K562 (cell line): ENCODE results near the gene SCAPER. TPM values are rescaled to one million over a fixed set of nuclear protein-coding genes. Genes with fewer than 3 reads are reported as not detected.

Source experiments
- ATAC-seq: fragments of 200-7000 bp; cut with Tn5 transposase; 3 replicates; pipeline ENCODE4 v1.9.1; 2020; ENCODE audit warnings: moderate library complexity
- BruUV-seq: library from RNA; stranded (reverse); fragments of 400-500 nt; replicated peaks from 2 replicates; lab custom pipeline; 2021; lab: Mats Ljungman, UMichigan
- CTCF ChIA-PET: fragments of 300-600 bp; formaldehyde crosslinking; extraction: SDS; loops from one replicate; lab custom pipeline; 2021; ENCODE audit warnings: low intra/inter-chr PET ratio; lab: Yijun Ruan, JAX
- POLR2A ChIA-PET: fragments of 300-600, 350-650 bp; sonication (Branson Sonifier 250); formaldehyde crosslinking; extraction: SDS; loops from one replicate; lab custom pipeline; 2021; ENCODE audit warnings: antibody characterized with exemption, inconsistent platforms; lab: Yijun Ruan, JAX
- DNase-seq, 4 experiments: peaks; one replicate each; pipeline versions ENCODE4 v3.0.0 to v3.0.0-alpha.2; 2011 to 2018; ENCODE audit warnings: low spot score in 3 of 4, mixed read lengths in 3 of 4; ENCODE audit errors: extremely low read depth in 1 of 4
- FAIRE-seq: peaks from 2 replicates; lab custom pipeline; 2011; peaks lifted over from hg19 to GRCh38; lab: Jason Lieb, UNC
- H2AFZ ChIP-seq: 2 replicates; pipeline ENCODE4 v1.6.0; 2011; ENCODE audit warnings: low read depth, low read length, control low read depth, inconsistent platforms
- H3K27ac ChIP-seq: fragments of 200-600 bp; 3 replicates; pipeline ENCODE4 v1.8.0; 2011; ENCODE audit warnings: low read depth, mild to moderate bottlenecking, control low read depth, inconsistent platforms, low read length, moderate library complexity, mixed read lengths; ENCODE audit errors: extremely low read depth
- H3K27me3 ChIP-seq, 2 experiments: fragments of 300-600 bp in 1 of 2; 2 replicates in 1 of 2; 3 replicates in 1 of 2; pipeline versions ENCODE4 v1.6.0 to v1.8.0; 2011; ENCODE audit warnings: inconsistent platforms in 2 of 2, low read length in 2 of 2, mild to moderate bottlenecking in 1 of 2, mixed read lengths in 1 of 2, moderate library complexity in 1 of 2; ENCODE audit not compliant: control insufficient read depth in 2 of 2, insufficient read depth in 2 of 2
- H3K36me3 ChIP-seq: fragments of 300-600 bp; 3 replicates; pipeline ENCODE4 v1.8.0; 2011; ENCODE audit warnings: mild to moderate bottlenecking, low read length, inconsistent platforms; ENCODE audit not compliant: control insufficient read depth, insufficient read depth
- H3K4me1 ChIP-seq, 2 experiments: fragments of 200-600 bp in 1 of 2; replicated peaks in 1 of 2; 2 replicates in 1 of 2; 3 replicates in 1 of 2; pipeline versions ENCODE4 v1.5.1 to v1.8.0; 2011; ENCODE audit warnings: inconsistent platforms in 2 of 2, low read length in 2 of 2, mild to moderate bottlenecking in 1 of 2, mixed read lengths in 1 of 2, moderate library complexity in 1 of 2; ENCODE audit not compliant: control insufficient read depth in 2 of 2, insufficient read depth in 2 of 2
- H3K4me2 ChIP-seq: 2 replicates; pipeline ENCODE4 v1.6.1; 2011; ENCODE audit warnings: low read length, control low read depth, inconsistent platforms, mixed read lengths; ENCODE audit not compliant: insufficient read depth
- H3K4me3 ChIP-seq: fragments of 200-600 bp; sonication (generic), shearing (Covaris generic); 2 replicates; pipeline ENCODE4 v1.5.1; 2016; ENCODE audit warnings: control low read depth, inconsistent platforms
- H3K79me2 ChIP-seq: fragments of 200-600 bp; 3 replicates; pipeline ENCODE4 v1.8.0; 2011; ENCODE audit warnings: low read length, inconsistent platforms; ENCODE audit not compliant: control insufficient read depth, insufficient read depth
- H3K9ac ChIP-seq, 2 experiments: 2 replicates each; pipeline versions ENCODE4 v1.6.0 to v1.6.1; 2011; ENCODE audit warnings: low read depth in 2 of 2, low read length in 2 of 2, control low read depth in 1 of 2, inconsistent platforms in 1 of 2, mild to moderate bottlenecking in 1 of 2, mixed read lengths in 1 of 2; ENCODE audit not compliant: insufficient read depth in 1 of 2
- H3K9me1 ChIP-seq: one replicate; pipeline ENCODE4 v1.6.0; 2011; ENCODE audit warnings: inconsistent platforms, mild to moderate bottlenecking, low read length, moderate library complexity; ENCODE audit not compliant: control insufficient read depth, insufficient read depth
- H3K9me3 ChIP-seq: replicated peaks from 2 replicates; pipeline ENCODE4 v1.5.1; 2011; ENCODE audit warnings: low read depth, low read length, inconsistent platforms; ENCODE audit not compliant: control insufficient read depth, insufficient read depth
- H4K20me1 ChIP-seq: replicated peaks from 2 replicates; pipeline ENCODE4 v1.6.1; 2011; ENCODE audit warnings: low read length, inconsistent platforms, mixed read lengths; ENCODE audit not compliant: control insufficient read depth, insufficient read depth
- FOXP1 ChIP-seq: sonication (generic); formaldehyde crosslinking; IDR thresholded peaks from 2 replicates; pipeline ENCODE4 v1.8.0; 2022; ENCODE audit warnings: mild to moderate bottlenecking, missing genetic modification reagents
- HDAC3 ChIP-seq: fragments of 450-650 bp; IDR thresholded peaks from 2 replicates; pipeline ENCODE4 v1.6.1; 2018; ENCODE audit warnings: borderline replicate concordance, mild to moderate bottlenecking, moderate library complexity; ENCODE audit not compliant: partially characterized antibody
- HOXB6 ChIP-seq: fragments of 250-450 bp; sonication (Bioruptor Pico); IDR thresholded peaks from 2 replicates; pipeline ENCODE4 v1.5.1; 2022; ENCODE audit warnings: mild to moderate bottlenecking, borderline replicate concordance
- JUN ChIP-seq, 2 experiments: sonication (generic) in 1 of 2; formaldehyde crosslinking in 1 of 2; IDR thresholded peaks; 2 replicates each; pipeline versions ENCODE4 v1.6.1 to v1.8.0; 2012 to 2022; ENCODE audit warnings: borderline replicate concordance in 2 of 2, mild to moderate bottlenecking in 2 of 2, improper control_type of control experiment in 1 of 2, low read depth in 1 of 2, low read length in 1 of 2, missing genetic modification reagents in 1 of 2
- STAT6 ChIP-seq: sonication (generic); formaldehyde crosslinking; IDR thresholded peaks from 2 replicates; pipeline ENCODE4 v1.8.1; 2023; ENCODE audit warnings: mild to moderate bottlenecking, missing genetic modification reagents
- TFE3 ChIP-seq: fragments of 450-650 bp; formaldehyde crosslinking; IDR thresholded peaks from 2 replicates; pipeline ENCODE4 v1.4.0; 2020; ENCODE audit warnings: mild to moderate bottlenecking, mixed read lengths
- WGBS: fragments of 100-300 bp; shearing (Covaris generic); methylation state at CpG from one replicate; pipeline ENCODE4 v1.1.6; 2016; ENCODE audit warnings: low coverage, mixed read lengths; ENCODE audit not compliant: insufficient coverage; ENCODE audit errors: missing lambda C conversion rate; 5-methylcytosine and 5-hydroxymethylcytosine counted together
- in situ Hi-C: fragments of 300-500 bp; cut with MboI; formaldehyde crosslinking; loops from 4 replicates; pipeline ENCODE4 v1.15.0; 2018; ENCODE audit warnings: inconsistent platforms, mixed read lengths
- intact Hi-C: fragments of 100-400 bp; cut with micrococcal nuclease; formaldehyde crosslinking; loops from 2 replicates; pipeline ENCODE4 v1.14.2; 2022
- polyA plus RNA-seq, 8 experiments: library from polyadenylated mRNA; depleted of rRNA in 4 of 8; stranded (reverse) in 5 of 8; unstranded in 3 of 8; fragments of >200 nt; fragmentation: Nextera tagmentation in 2 of 8; fragmentation: Illumina TruSeq in 1 of 8; extraction: Ambion mirVana in 2 of 8; extraction: Trizol in 1 of 8; gene quantifications; 2 replicates each; pipeline versions ENCODE4 v1.2.1 to v1.2.3, GENCODE V29; 2011 to 2014; ENCODE audit warnings: inconsistent platforms in 1 of 8, missing spikeins in 1 of 8
- total RNA-seq, 7 experiments: library from RNA; depleted of rRNA in 6 of 7; stranded (reverse); fragments of >200 nt in 6 of 7; fragmentation: Illumina TruSeq in 2 of 7; extraction: Trizol in 2 of 7; gene quantifications; 2 replicates each; pipeline versions ENCODE4 v1.2.1 to v1.2.3, GENCODE V29; 2011 to 2021; ENCODE audit warnings: low replicate concordance in 1 of 7

Gene SCAPER
- total and polyA plus RNA-seq, 9 of the 15 experiments (the other 6 are each of a cell fraction or from before 2014, with no cell fraction given) = 1.3 to 5.7 (median 3.2) TPM

DNA sequence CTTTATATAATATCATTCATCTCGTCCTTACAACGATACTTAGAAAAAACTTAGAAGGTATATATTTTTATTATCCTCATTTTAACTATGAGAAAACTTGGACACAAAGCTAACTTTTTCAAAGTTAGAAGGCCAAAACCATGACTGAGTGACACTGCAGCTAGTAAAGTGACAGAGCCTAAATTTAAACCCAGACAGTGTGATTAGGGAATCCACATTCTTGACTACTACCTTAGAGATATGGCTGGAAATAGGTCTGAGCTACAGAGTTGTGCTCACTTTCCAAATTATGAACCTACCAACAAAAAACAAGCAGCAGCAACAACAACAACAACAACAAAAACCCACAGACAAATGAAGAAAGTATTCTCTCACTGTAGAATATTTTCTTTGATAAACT is 236.2 kb downstream of the SCAPER start:
- in situ Hi-C loops = no loop called here
- Histone ChIP-seq H3K79me2 (no peaks in the 10 kb centered on the region), H3K9ac (no peak overlapping the region), H3K9me1 (no peaks in the 10 kb centered on the region), H3K4me2 (no peak overlapping the region), H3K27ac (no peak overlapping the region), H4K20me1 (no peaks in the 10 kb centered on the region), H3K9me3 (no peaks in the 10 kb centered on the region), H3K36me3 (no peaks in the 10 kb centered on the region), H3K4me1 (no peaks in the 10 kb centered on the region), H2AFZ (no peak overlapping the region), H3K27me3 (no peaks in the 10 kb centered on the region), H3K4me3 (no peak overlapping the region)
- FAIRE-seq (no peak), ATAC-seq (no peak), DNase-seq (no peak)
- 0% methylated on average over 2 of the region's 2 CpGs for WGBS
- POLR2A ChIA-PET = no interaction called here
- CTCF ChIA-PET = no interaction called here
- BruUV-seq = no TSS peak
- intact Hi-C loops = no loop called here
- TF ChIP-seq JUN (IDR thresholded peaks at IDR 0.05; ENCODE audit: borderline replicate concordance, low read depth, low read length) (no peak), JUN (CRISPR knock-in tag; IDR thresholded peaks at IDR 0.05; ENCODE audit: borderline replicate concordance) (no peak)

GRCh38 chr15:76667943-76668715 is 237.0 kb downstream of the SCAPER start:
- no peak for ATAC-seq
- no peaks in the 10 kb centered on the region for H3K4me1 ChIP-seq
- BruUV-seq = no TSS peak
- no peak overlapping the region for H3K4me3 ChIP-seq
- H3K9me1 ChIP-seq = no peaks in the 10 kb centered on the region
- no peak for DNase-seq
- no peaks in the 10 kb centered on the region for H3K36me3 ChIP-seq
- ChIA-PET CTCF (no interaction called here), POLR2A (no interaction called here)
- intact Hi-C loops = no loop called here
- in situ Hi-C loops = no loop called here
- H3K79me2 ChIP-seq = no peaks in the 10 kb centered on the region
- no peaks in the 10 kb centered on the region for H3K27me3 ChIP-seq
- no peak for FAIRE-seq
- H3K9ac ChIP-seq = no peak overlapping the region
- H3K4me2 ChIP-seq = no peak overlapping the region
- no peak overlapping the region for H2AFZ ChIP-seq
- H3K9me3 ChIP-seq = no peaks in the 10 kb centered on the region
- H4K20me1 ChIP-seq = no peaks in the 10 kb centered on the region
- WGBS = 0% methylated on average over 4 of the region's 4 CpGs
- H3K27ac ChIP-seq = no peak overlapping the region
- TF ChIP-seq HDAC3 (no peak), STAT6 (CRISPR knock-in tag) (no peak), TFE3 (no peak), HOXB6 (CRISPR knock-in tag) (no peak), FOXP1 (CRISPR knock-in tag) (no peak)
